CD4-positive, alpha-beta T cell treated with Interleukin-10 for 1 hour (primary cell): ENCODE measurements around the gene ADAMTSL1.

Experiments
- DNase-seq: peaks from one replicate; pipeline ENCODE4 v3.0.0-alpha.2; 2020

The ADAMTSL1 gene

DNA sequence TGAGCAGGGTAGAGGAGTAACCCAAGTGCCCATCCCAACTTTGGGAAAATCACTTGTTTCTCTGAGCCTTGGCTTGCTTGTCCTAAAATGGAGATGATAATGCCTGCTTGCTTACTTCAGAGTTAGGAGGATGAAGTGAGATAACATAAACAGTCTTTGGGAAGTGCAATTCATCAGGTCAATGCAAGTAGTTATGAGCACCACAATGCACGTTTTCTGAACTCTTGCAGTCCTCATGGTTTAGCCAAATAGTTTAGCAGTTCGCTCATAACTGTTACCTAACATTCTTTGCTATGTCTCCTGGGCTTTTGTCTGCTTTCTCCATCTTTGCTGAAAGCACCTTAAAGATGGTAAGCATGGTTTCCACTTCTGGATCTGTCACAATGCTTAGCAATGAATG is 270.0 kb downstream of the ADAMTSL1 start:
- DNase-seq, result no peak

DNA sequence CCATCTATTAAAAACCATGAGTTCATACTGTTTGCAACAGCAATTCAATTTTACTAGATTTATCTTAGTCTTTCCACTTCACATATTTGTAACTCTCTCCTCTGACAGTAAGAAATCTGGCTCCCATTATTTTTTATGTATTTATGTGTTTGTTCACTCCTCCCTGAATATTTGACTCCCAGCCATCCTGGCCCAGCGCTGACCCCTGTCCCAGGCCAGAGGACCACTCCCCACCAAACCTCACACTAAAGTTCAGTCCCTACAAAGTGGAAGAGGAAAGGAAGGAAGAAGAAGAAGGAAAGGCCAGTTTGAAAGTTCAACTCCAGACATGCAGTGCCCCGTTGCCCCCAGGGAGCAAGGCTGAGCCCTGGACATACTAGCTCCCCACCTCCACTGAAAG is 271.8 kb downstream of the ADAMTSL1 start:
- no peak for DNase-seq

- DNase-seq, result no peak
Measured at GRCh38 chr9:18746631-18747030, 272.7 kb downstream of the ADAMTSL1 start.

GRCh38 chr9:18747595-18747994 is 273.6 kb downstream of the ADAMTSL1 start:
- no peak for DNase-seq

DNA sequence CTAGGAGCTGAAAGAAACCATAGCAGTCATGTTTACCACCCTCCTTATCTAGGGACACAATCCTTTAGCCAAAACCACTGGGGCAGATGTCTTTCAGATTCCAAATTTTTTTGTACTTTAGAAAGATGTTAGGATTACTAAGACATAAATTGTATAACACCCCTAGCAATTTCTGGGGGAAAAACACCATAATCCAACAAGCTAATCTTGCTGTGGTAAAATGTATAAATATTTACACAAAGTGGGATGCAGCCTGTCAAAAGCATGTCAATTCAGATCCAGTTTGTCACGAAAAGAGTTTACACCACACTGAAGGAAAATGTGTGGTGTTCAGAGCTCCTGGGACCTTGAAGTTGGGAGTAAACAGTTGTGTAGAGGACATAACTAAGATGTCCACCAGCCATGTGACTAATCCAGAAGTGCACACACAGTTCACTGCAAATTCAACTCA is 274.3 kb downstream of the ADAMTSL1 start:
- no peak for DNase-seq

DNA sequence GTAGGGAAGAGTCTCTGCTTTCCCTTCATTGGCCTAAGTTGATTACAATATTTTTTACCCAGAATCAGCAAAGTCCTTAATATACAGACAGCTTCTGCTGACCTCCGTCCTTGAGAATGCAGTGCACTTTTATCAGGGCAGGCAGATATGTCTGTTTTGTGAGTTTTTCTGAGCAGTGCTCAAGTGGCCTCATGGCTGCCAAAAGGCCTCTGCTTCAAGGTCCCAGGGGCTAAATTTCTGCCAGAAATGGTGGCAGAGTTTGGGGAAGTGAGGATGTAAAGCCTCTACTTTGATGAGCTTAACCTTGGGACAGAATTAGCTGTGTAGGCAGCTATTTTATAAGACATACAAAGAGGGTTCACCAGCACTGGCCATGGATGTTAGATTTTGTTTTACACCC is 275.8 kb downstream of the ADAMTSL1 start:
- DNase-seq, result no peak

DNA sequence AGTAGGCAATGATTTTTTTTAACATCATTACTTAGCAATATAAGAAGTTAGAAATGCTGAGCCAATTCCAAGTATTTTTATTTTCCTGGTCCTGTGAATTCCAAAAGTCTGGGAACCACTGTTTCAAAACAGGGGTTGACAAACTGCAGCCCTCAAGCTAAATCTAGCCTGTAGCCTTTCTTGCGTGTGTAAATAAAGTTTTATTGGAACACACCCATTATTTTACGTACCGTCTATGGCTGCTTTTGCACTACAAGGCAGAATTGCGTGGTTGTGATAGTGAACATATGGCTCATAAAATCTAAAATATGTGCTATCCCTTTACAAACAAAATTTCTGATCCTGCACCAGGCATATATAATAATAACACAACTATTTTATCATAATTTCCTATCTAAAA is 280.0 kb downstream of the ADAMTSL1 start:
- DNase-seq, result no peak

DNA sequence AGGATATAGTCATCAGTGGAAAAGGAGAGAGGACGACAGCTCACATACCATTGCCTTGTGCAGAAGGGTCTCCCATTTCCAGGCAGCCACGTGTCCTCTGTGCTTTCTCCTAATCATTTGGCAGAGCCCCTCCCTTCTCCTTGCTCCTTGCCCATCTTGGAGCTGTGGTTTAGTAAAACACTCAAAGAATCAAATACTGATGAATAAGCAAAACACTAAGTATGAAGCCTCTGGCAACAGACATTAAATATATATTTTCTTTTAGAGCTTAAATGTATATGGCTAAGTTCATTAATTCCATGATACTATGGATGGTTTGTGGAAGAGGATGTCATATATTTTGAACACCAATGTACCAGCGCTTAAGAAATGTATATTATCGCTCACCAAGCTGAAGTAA is 280.6 kb downstream of the ADAMTSL1 start:
- no peak for DNase-seq

- no peak for DNase-seq
Measured at GRCh38 chr9:18755263-18755662, 281.3 kb downstream of the ADAMTSL1 start.

- DNase-seq, result no peak
Measured at GRCh38 chr9:18756712-18757125, 282.8 kb downstream of the ADAMTSL1 start.

- no peak for DNase-seq
Measured at GRCh38 chr9:18759827-18760226, 285.9 kb downstream of the ADAMTSL1 start.

- no peak for DNase-seq
Measured at GRCh38 chr9:18761742-18762300, 287.9 kb downstream of the ADAMTSL1 start.

- no peak for DNase-seq
Measured at GRCh38 chr9:18766989-18767550, 293.1 kb downstream of the ADAMTSL1 start.

DNA sequence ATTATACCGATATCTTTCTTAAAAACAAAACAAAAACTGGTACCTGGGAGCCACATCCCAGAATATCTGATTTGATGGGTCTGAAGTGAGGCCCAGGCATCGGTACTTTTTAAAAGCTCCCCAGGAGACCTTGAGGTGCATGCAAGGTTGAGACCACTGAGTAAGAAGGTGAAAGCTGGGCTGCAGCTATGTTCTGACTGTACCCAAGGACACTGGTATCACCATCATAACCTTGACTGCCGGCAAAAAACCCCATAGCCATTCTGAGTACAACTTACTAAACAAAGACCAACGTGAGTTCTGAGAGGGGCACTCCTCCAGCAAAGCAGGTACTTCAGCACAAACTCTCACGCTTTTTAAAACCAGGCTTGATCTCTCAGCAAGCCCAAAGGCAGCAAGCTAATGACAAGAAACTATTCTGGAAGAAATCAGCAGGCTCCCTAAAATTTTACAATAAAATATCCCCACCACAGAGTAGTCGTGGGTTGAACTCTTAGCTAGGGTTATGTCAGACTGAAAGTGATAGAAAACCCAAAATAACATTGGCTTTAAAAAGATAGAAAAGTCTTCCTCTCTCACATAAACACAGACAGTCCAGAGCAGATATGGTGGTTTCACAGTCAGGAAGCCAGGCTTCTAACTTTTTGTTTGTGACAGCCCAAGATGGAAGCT is 295.1 kb downstream of the ADAMTSL1 start:
- no peak for DNase-seq

GRCh38 chr9:18770131-18770908 is 296.4 kb downstream of the ADAMTSL1 start:
- DNase-seq, result no peak

- no peak for DNase-seq
Measured at GRCh38 chr9:18771011-18771410, 297.1 kb downstream of the ADAMTSL1 start.

DNA sequence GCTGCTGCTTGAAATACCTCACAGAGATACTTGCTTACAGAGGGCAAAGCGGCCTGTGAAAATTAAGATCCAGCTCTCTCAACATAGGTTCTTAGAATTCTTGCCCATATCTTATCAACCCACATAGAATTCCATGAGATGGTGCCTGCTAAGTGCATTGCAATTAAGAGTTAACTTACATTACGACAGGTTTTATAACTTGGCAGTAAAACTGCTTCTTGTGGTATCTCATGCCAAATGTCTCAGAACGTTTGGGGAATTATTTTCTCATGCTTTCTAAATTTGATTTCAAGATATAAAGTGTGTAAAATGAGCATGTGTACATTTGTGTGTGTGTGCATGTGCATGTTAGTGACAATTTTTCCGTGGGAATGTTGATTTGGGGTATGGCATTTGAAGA is 297.8 kb downstream of the ADAMTSL1 start:
- no peak for DNase-seq

DNA sequence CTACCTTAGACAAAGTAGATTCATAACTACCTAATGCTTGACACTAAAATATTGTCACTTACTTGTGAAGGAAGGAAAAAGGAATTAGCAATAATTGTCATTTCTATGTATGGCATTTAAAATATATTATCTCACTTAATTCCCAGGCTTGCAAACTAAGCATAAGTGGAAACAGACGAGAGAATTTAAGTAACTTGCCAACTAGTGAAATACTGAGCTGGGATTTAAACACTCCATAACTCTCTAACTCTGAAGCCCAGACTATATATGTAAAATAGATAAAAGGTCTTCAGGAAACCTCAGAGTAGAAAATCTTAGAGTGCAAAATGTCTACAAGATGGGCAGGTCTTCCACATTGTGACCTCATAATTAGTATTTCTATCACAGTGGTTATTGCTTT is 301.3 kb downstream of the ADAMTSL1 start:
- DNase-seq, result no peak

DNA sequence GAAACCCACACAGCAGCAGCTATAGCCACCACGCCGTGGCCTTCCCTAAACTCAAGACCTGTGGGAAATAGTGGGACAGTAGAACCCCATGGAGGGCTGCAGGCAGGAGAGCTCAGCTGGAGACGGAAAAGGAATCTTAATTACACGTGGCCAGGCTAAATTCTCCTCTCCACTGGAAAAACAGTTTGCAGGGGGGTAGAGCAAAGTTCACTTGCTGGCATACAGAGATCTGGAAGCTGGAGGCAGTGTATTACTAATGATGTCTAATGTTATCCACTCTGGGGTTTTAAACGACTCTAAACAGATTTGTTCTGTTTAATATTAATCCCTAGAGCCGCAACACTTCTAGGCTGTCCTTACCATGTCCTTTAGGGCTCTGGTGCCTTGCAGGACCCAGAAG is 302.0 kb downstream of the ADAMTSL1 start:
- no peak for DNase-seq

- no peak for DNase-seq
Measured at GRCh38 chr9:18776836-18777820, 303.2 kb downstream of the ADAMTSL1 start.

- no peak for DNase-seq
Measured at GRCh38 chr9:18778147-18778546, 304.2 kb downstream of the ADAMTSL1 start.

- DNase-seq, result no peak
Measured at GRCh38 chr9:18778846-18779245, 304.9 kb downstream of the ADAMTSL1 start.

- DNase-seq, result no peak
Measured at GRCh38 chr9:18783909-18784308, 310.0 kb downstream of the ADAMTSL1 start.
